ENCODE data around the gene GINM1.

GINM1 gene

DNA sequence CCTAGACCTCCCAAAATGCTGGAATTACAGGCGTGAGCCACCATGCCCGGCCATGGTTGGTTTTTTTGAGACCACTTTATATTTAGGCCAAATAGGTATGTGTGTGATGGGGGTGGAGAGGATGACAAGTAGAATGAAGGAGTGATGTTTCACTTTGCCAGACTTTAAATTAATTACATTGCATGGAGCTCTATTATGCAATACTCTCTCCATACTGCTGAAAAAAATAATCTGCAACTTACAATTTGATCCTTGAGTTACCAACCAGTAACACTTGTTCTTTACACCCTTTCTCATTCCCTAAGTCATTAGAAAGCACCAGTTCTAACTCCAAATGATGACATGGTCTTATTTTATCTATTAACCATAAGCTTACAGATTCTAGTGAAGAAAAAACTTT lies 26.8 kb downstream of the GINM1 start:
- no peaks in the 10 kb centered on the region for H3K27me3 ChIP-seq (ENCODE audit: low read length)
- H3K4me3 ChIP-seq (ENCODE audit: insufficient read depth, low read length, poor library complexity, severe bottlenecking) = no peak overlapping the region
- no peaks in the 10 kb centered on the region for H3K79me2 ChIP-seq (ENCODE audit: insufficient read depth, low read length)
- H2AFZ ChIP-seq (ENCODE audit: low read depth, low read length, severe bottlenecking) = no peak overlapping the region
- peaks cover 25% of the 10 kb centered on the region; the same call in 1 of the 2 replicates for H3F3A ChIP-seq (ENCODE audit: insufficient read depth)
- H3K4me2 ChIP-seq (ENCODE audit: low read depth, low read length, poor library complexity, severe bottlenecking) = no peak overlapping the region
- no peak for TF ChIP-seq EZH2phosphoT487 (conservative IDR thresholded peaks at IDR 0.05; ENCODE audit: low read length)
- TF ChIP-seq, protein P1, sequence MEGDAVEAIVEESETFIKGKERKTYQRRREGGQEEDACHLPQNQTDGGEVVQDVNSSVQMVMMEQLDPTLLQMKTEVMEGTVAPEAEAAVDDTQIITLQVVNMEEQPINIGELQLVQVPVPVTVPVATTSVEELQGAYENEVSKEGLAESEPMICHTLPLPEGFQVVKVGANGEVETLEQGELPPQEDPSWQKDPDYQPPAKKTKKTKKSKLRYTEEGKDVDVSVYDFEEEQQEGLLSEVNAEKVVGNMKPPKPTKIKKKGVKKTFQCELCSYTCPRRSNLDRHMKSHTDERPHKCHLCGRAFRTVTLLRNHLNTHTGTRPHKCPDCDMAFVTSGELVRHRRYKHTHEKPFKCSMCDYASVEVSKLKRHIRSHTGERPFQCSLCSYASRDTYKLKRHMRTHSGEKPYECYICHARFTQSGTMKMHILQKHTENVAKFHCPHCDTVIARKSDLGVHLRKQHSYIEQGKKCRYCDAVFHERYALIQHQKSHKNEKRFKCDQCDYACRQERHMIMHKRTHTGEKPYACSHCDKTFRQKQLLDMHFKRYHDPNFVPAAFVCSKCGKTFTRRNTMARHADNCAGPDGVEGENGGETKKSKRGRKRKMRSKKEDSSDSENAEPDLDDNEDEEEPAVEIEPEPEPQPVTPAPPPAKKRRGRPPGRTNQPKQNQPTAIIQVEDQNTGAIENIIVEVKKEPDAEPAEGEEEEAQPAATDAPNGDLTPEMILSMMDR (IDR thresholded peaks at IDR 0.05; ENCODE audit: insufficient read depth, low read length, poor library complexity, severe bottlenecking) = no peak
- no peaks in the 10 kb centered on the region for H3K9me2 ChIP-seq (replicated peaks; ENCODE audit: insufficient read depth, low read length)
- peaks cover 28% of the 10 kb centered on the region; the same call in 1 of the 2 replicates for H3K36me3 ChIP-seq (ENCODE audit: low read length)
- H3K9ac ChIP-seq (ENCODE audit: low read length) = no peak overlapping the region
- H4K20me1 ChIP-seq (ENCODE audit: low read depth, low read length) = no peaks in the 10 kb centered on the region
- no peak overlapping the region for H3K27ac ChIP-seq (ENCODE audit: low read depth, low read length)
- H3K9me3 ChIP-seq (ENCODE audit: insufficient read depth, low read length) = no peaks in the 10 kb centered on the region

GRCh38 chr6:149593408-149593807 lies 27.2 kb downstream of the GINM1 start:
- Histone ChIP-seq H3K4me3 (ENCODE audit: insufficient read depth, low read length, poor library complexity, severe bottlenecking) (no peak overlapping the region), H3K79me2 (ENCODE audit: insufficient read depth, low read length) (no peaks in the 10 kb centered on the region), H3K9ac (ENCODE audit: low read length) (no peak overlapping the region), H3K27me3 (ENCODE audit: low read length) (no peaks in the 10 kb centered on the region), H3K36me3 (ENCODE audit: low read length) (peaks cover 28% of the 10 kb centered on the region; the same call in 1 of the 2 replicates), H3K27ac (ENCODE audit: low read depth, low read length) (no peak overlapping the region), H2AFZ (ENCODE audit: low read depth, low read length, severe bottlenecking) (no peak overlapping the region), H3K4me2 (ENCODE audit: low read depth, low read length, poor library complexity, severe bottlenecking) (no peak overlapping the region), H3K9me3 (ENCODE audit: insufficient read depth, low read length) (no peaks in the 10 kb centered on the region), H4K20me1 (ENCODE audit: low read depth, low read length) (no peaks in the 10 kb centered on the region), H3F3A (ENCODE audit: insufficient read depth) (peaks cover 25% of the 10 kb centered on the region; the same call in 1 of the 2 replicates), H3K9me2 (replicated peaks; ENCODE audit: insufficient read depth, low read length) (no peaks in the 10 kb centered on the region)
- TF ChIP-seq, protein P1 (IDR thresholded peaks at IDR 0.05; ENCODE audit: insufficient read depth, low read length, poor library complexity, severe bottlenecking) = no peak
- TF ChIP-seq EZH2phosphoT487 (conservative IDR thresholded peaks at IDR 0.05; ENCODE audit: low read length) = no peak

GRCh38 chr6:149600508-149600907 lies 34.3 kb downstream of the GINM1 start:
- Histone ChIP-seq H3K9ac (ENCODE audit: low read length) (no peak overlapping the region), H3K9me3 (ENCODE audit: insufficient read depth, low read length) (no peaks in the 10 kb centered on the region), H3K9me2 (replicated peaks; ENCODE audit: insufficient read depth, low read length) (no peaks in the 10 kb centered on the region), H3K27ac (ENCODE audit: low read depth, low read length) (no peak overlapping the region), H3K79me2 (ENCODE audit: insufficient read depth, low read length) (no peaks in the 10 kb centered on the region), H3K4me3 (ENCODE audit: insufficient read depth, low read length, poor library complexity, severe bottlenecking) (no peak overlapping the region), H3K4me2 (ENCODE audit: low read depth, low read length, poor library complexity, severe bottlenecking) (no peak overlapping the region), H2AFZ (ENCODE audit: low read depth, low read length, severe bottlenecking) (no peak overlapping the region), H3F3A (ENCODE audit: insufficient read depth) (peaks cover 4% of the 10 kb centered on the region; the same call in 1 of the 2 replicates), H4K20me1 (ENCODE audit: low read depth, low read length) (no peaks in the 10 kb centered on the region), H3K36me3 (ENCODE audit: low read length) (peaks cover under 1% of the 10 kb centered on the region; the same call in 1 of the 2 replicates), H3K27me3 (ENCODE audit: low read length) (no peaks in the 10 kb centered on the region)
- TF ChIP-seq, protein P1 (IDR thresholded peaks at IDR 0.05; ENCODE audit: insufficient read depth, low read length, poor library complexity, severe bottlenecking) = no peak
- no peak for TF ChIP-seq EZH2phosphoT487 (conservative IDR thresholded peaks at IDR 0.05; ENCODE audit: low read length)

All from SU-DHL-6 (cell line).